SU-DHL-6 (cell line): Measurements from ENCODE around the gene IL17REL.

ENCODE experiments used
- CTCF ChIP-seq: fragments of 200-600 bp; sonication (generic); IDR thresholded peaks from one replicate; pipeline ENCODE4 v1.5.1; 2017; ENCODE audit warnings: antibody characterized with exemption, mild to moderate bottlenecking, low read length, moderate library complexity; ENCODE audit not compliant: insufficient read depth, poor library complexity, severe bottlenecking
- EZH2phosphoT487 ChIP-seq: fragments of 200-600 bp; sonication (generic), shearing (Covaris generic); conservative IDR thresholded peaks from 2 replicates; pipeline ENCODE4 v1.6.1; 2018; ENCODE audit warnings: mild to moderate bottlenecking, antibody characterized with exemption, low read length, moderate library complexity, mixed read lengths

GRCh38 chr22:49999063-49999945 is 13.3 kb downstream of the IL17REL start:
- no peak for TF ChIP-seq CTCF
- no peak for TF ChIP-seq EZH2phosphoT487
